ENCODE results near the gene PSRC1.

PSRC1 gene

GRCh38 chr1:109231066-109231465 is 51.9 kb downstream of the PSRC1 start:
- TF ChIP-seq, protein P1, sequence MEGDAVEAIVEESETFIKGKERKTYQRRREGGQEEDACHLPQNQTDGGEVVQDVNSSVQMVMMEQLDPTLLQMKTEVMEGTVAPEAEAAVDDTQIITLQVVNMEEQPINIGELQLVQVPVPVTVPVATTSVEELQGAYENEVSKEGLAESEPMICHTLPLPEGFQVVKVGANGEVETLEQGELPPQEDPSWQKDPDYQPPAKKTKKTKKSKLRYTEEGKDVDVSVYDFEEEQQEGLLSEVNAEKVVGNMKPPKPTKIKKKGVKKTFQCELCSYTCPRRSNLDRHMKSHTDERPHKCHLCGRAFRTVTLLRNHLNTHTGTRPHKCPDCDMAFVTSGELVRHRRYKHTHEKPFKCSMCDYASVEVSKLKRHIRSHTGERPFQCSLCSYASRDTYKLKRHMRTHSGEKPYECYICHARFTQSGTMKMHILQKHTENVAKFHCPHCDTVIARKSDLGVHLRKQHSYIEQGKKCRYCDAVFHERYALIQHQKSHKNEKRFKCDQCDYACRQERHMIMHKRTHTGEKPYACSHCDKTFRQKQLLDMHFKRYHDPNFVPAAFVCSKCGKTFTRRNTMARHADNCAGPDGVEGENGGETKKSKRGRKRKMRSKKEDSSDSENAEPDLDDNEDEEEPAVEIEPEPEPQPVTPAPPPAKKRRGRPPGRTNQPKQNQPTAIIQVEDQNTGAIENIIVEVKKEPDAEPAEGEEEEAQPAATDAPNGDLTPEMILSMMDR (IDR thresholded peaks at IDR 0.05; ENCODE audit: low read depth, low read length): no peak

More at GRCh38 chr1:109231066-109231465, 51.9 kb downstream of the PSRC1 start:
- no peak for DNase-seq (ENCODE audit: extremely low read depth, low read depth)
